Measurements from ENCODE around the gene AKAP13. TPM values are rescaled to one million over a fixed set of nuclear protein-coding genes. Genes with fewer than 3 reads are reported as not detected.

Gene AKAP13
- total RNA-seq, 4 donors from 2014 or later: 131 to 265 (median 224) TPM

- TF ChIP-seq CTCF (IDR thresholded peaks at IDR 0.05; ENCODE audit: low read depth): no peak
Observed at GRCh38 chr15:85582131-85583079, 202.0 kb downstream of the AKAP13 start.

GRCh38 chr15:85583442-85583841 lies 203.0 kb downstream of the AKAP13 start:
- TF ChIP-seq CTCF (IDR thresholded peaks at IDR 0.05; ENCODE audit: low read depth): no peak

GRCh38 chr15:85583923-85584390 lies 203.6 kb downstream of the AKAP13 start:
- no peak for TF ChIP-seq CTCF (IDR thresholded peaks at IDR 0.05; ENCODE audit: low read depth)

GRCh38 chr15:85584872-85585271 lies 204.5 kb downstream of the AKAP13 start:
- TF ChIP-seq CTCF (IDR thresholded peaks at IDR 0.05; ENCODE audit: low read depth): no peak

GRCh38 chr15:85587707-85588411 lies 207.5 kb downstream of the AKAP13 start:
- no peak for TF ChIP-seq CTCF (IDR thresholded peaks at IDR 0.05; ENCODE audit: low read depth)

GRCh38 chr15:85588677-85589076 lies 208.3 kb downstream of the AKAP13 start:
- no peak for TF ChIP-seq CTCF (IDR thresholded peaks at IDR 0.05; ENCODE audit: low read depth)

- no peak for TF ChIP-seq CTCF (IDR thresholded peaks at IDR 0.05; ENCODE audit: low read depth)
Observed at GRCh38 chr15:85589851-85590250, 209.4 kb downstream of the AKAP13 start.
